Activated T-cell treated with anti-CD3 and anti-CD28 coated beads for 4 hours (primary cell): ENCODE data around the gene GET3.

ENCODE experiments used
- DNase-seq: peaks from one replicate; pipeline ENCODE4 v3.0.0-alpha.2; 2020

The GET3 gene

GRCh38 chr19:12754465-12755196 is 17.3 kb downstream of the GET3 start:
- no peak for DNase-seq

DNA sequence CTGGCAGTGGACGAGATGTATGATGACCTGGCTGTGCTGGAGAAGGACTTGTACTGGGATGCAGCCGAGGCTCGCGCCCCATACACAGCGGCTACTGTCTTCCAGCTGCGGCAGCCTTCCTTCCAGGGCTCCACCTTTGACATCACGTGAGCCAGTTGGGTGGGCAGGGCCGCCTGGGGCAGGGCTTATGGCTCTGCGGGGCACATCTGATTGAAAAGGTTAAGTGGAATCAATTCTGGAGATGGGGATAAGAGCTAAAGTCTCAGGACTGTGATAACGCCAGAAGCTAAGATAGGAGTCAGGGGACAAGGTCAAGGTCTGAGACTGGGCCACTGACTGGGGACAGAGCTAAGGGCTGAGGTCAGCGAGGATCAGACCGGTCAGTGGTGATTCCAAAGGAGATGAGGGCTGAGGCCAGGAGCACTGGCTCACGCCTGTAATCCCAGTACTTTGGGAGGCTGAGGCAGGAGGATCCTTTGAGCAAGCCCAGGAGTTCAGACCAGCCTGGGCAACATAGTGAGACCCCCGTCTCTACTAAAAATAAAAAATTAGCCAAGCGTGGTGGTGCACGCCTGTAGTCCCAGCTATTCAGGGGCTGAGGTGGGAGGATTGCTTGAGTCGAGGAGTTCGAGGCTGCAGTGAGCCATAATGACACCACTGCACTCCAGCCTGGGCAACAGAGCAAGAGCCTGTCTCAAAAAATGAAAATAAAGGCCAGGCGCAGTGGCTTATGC is 19.0 kb downstream of the GET3 start:
- DNase-seq = no peak

DNA sequence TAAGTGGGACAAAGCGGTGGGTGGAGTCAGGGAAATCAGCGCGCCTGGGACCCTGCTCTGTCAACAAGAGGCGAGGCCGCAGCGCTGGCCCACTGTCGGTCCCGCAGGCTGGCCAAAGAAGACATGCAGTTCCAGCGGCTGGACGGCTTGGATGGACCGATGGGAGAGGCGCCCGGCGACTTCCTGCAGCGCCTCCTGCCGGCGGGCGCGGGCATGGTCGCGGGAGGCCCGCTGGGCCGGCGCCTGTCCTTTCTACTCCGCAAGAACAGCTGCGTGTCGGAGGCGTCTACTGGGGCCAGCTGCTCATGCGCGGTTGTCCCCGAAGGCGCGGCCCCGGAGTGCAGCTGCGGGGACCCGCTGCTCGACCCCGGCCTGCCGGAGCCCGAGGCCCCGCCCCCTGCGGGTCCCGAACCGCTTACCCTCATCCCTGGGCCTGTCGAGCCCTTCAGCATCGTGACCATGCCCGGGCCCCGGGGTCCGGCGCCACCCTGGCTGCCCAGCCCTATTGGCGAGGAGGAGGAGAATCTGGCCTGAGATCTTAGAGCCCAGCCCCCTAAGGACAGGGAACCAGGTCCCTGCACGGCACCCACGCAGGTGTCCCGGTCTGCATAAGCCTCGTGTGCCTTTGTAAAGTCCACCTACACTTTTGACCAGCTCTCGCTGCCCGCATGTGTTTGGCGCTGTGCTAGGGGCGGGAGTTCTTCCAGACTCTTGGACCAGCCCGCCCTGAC is 20.4 kb downstream of the GET3 start:
- no peak for DNase-seq

GRCh38 chr19:12759686-12760085 is 22.4 kb downstream of the GET3 start:
- DNase-seq = no peak

GRCh38 chr19:12763100-12763499 is 25.8 kb downstream of the GET3 start:
- no peak for DNase-seq

GRCh38 chr19:12764698-12765097 is 27.4 kb downstream of the GET3 start:
- DNase-seq = no peak

- DNase-seq = peak; percentile 58
Observed at GRCh38 chr19:12766051-12766521, 28.8 kb downstream of the GET3 start.

DNA sequence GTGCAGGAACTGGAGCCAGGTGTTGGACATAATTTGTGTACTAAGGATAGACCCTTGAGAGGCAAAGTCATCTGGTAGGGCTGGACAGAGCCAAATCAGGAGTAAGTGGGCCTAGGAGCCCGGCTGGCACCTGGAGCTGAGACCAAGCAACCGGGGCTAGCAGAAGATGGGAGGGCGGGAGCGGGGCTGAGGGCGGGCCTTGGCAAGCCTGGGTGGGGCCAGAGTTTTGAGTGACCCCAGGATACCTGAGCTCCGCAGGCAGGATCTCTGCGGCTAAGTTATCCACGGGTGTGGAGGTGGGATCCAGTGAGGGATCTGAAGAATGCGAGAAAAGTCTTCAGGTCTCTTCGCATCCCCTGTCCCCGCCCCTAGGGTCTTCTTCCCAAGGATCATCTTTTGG is 29.9 kb downstream of the GET3 start:
- DNase-seq = no peak

DNA sequence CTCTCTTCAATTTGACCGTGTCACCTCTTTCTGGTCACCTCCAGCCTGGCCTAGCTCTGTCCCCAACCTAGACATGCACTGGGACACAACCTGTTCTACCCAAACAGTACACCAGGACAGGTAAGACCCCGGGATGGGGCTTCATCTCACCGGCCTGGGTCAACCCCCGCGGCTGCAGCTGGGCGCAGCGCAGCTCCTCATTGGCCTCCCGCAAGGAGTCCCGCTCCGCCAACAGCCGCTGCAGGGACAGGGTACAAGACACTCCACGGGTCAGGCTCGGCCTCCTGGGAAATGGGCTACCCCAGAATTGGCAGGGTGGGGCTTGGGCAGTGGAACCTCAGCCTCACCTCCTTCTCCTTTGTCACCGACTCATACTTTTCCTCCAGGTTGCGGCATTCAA is 30.4 kb downstream of the GET3 start:
- no peak for DNase-seq

GRCh38 chr19:12769689-12770088 is 32.4 kb downstream of the GET3 start:
- DNase-seq = no peak

GRCh38 chr19:12770922-12771321 is 33.6 kb downstream of the GET3 start:
- no peak for DNase-seq

DNA sequence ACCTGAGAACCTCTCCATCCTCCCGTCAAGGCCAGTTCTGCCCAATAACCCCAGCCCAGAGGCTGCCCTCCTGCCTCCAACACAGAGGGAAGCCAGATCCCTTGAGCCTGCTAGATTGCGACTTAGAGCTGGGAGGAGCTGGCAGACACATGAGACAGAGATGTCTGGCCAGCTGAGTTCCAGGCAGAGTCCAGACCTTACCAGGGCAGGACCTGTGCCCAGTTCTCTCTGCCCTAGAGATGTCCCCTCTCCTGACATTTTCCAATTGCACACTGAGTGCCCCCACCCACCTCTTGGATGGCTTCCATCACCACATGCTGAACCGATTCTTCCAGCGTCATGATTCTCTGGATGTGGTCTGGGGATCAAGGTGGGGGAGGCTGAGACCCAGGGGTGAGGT is 35.0 kb downstream of the GET3 start:
- DNase-seq = no peak

GRCh38 chr19:12773571-12773970 is 36.3 kb downstream of the GET3 start:
- DNase-seq = no peak

- DNase-seq = no peak
Observed at GRCh38 chr19:12774588-12775555, 37.6 kb downstream of the GET3 start, which contains the start of gene HOOK2. Gene HOOK2, minus strand, starts transcription at chr19:12775552. Its CDS starts 103 bp downstream, at chr19:12775449.

- peak; percentile 74 for DNase-seq
Observed at GRCh38 chr19:12777217-12778016, 40.1 kb downstream of the GET3 start.

DNA sequence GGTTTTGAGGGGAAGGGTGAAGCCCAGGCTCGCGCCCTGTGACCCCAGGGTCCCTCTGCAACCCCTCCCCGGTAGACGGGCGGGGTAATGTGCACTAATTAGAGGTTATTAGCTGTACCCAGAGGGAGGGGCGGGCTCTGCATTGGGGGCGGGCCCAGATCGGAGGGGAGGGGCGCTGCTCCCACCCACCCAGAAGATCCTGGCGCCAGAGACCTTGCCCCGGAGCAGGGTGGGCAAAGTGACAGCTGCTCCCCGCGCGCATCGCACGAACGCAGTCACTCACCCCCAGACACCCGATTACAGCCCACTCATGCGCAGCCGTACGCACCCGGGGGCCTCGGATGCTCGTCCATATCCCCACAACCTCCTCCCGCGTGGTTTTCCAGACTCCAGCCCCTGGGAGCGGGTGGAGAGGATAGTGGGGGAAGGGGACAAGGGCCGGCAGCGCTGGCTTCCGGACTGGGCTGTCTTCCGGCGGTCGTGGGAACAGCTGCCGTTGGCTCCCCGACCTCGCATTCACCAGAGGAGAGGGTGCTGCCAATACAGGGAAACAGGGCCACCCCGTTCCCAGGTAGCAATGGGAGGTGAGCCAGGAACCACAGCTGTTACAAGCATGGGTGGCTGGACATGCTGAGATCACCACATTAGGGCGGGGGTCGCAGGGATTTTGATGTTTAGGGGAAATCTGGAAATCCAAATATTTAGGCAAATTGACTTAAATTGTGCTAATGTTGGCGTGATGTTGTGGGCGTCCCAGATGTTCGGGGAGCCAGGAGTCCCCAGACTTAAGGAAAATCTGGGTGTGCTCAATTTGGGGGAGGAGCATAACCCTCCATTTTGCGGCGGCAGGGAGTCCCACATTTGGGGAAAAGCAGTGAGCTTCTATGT is 41.0 kb downstream of the GET3 start:
- DNase-seq = no peak

- no peak for DNase-seq
Observed at GRCh38 chr19:12778905-12779161, 41.5 kb downstream of the GET3 start.

- no peak for DNase-seq
Observed at GRCh38 chr19:12779162-12779993, 42.1 kb downstream of the GET3 start.

- DNase-seq = no peak
Observed at GRCh38 chr19:12782174-12782423, 44.8 kb downstream of the GET3 start.
